RPMI7951 (cell line): ENCODE data around the gene GPRC5C. TPM values are rescaled to one million over a fixed set of nuclear protein-coding genes. Genes with fewer than 3 reads are reported as not detected.
"Not testable (repeated sequence)": the region's sequence is repeated elsewhere in the genome, so short reads cannot be mapped to it uniquely, and the experiment has no call there.

Experiments
- DNase-seq: peaks from one replicate; pipeline ENCODE4 v3.0.0-alpha.2; 2012; ENCODE audit warnings: low read depth
- total RNA-seq: library from RNA; depleted of rRNA; stranded (reverse); fragments of >200 nt; shearing (Covaris generic); gene quantifications from 2 replicates; pipeline ENCODE4 v1.2.3, GENCODE V29; 2014; rRNA removed

GPRC5C gene
- total RNA-seq: 133 and 154 TPM in 2 replicates

- peak; percentile 83 for DNase-seq
These were observed at the start of gene GPRC5C for GRCh38 chr17:74431568-74432423. TSS of gene GPRC5C (plus strand) at chr17:74432088. CDS start at chr17:74439777, 7,689 bp downstream.

DNA sequence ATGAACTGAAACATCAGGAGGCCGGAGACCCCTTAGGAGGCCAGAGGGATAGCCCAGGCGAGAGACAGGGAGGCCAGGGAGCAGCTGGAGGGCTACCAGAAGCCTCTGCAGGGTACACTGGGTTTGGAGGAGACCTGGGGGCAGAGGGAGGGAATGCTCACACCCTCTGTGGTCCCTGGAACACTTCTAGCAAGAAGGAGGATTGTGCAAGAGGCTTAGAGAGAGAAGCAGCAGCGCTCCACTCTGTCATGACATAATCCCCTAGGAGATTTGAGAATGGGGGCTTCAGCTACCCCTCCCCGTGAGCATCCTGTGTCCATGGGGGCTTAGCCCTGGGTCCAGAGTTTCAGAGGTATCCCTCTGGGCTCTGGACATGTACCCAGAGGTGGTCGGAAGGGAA lies 48.7 kb upstream of the GPRC5C start:
- no peak for DNase-seq

- DNase-seq: no peak
These were observed 46.7 kb upstream of the GPRC5C start for GRCh38 chr17:74385201-74385600.

DNA sequence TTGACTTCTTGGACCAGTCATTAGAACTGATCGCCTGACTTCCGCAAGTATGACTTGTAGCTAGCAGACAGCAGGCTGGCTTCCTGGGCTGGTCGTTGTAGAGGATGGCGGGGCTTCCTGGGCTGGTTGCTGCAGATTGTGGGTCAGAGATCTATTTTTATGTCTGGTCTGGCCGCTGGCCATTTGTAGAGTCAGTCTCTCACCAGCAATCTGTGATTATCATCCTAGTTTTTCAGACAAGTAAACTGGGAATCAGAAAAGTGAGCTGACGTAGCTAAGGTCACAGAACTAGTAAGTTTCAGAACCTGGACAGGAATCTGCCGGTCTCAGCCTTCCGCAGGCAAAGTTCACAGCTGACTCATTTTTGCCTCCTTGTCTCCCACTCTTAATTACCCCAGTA lies 45.5 kb upstream of the GPRC5C start:
- peak; percentile 86 for DNase-seq

DNA sequence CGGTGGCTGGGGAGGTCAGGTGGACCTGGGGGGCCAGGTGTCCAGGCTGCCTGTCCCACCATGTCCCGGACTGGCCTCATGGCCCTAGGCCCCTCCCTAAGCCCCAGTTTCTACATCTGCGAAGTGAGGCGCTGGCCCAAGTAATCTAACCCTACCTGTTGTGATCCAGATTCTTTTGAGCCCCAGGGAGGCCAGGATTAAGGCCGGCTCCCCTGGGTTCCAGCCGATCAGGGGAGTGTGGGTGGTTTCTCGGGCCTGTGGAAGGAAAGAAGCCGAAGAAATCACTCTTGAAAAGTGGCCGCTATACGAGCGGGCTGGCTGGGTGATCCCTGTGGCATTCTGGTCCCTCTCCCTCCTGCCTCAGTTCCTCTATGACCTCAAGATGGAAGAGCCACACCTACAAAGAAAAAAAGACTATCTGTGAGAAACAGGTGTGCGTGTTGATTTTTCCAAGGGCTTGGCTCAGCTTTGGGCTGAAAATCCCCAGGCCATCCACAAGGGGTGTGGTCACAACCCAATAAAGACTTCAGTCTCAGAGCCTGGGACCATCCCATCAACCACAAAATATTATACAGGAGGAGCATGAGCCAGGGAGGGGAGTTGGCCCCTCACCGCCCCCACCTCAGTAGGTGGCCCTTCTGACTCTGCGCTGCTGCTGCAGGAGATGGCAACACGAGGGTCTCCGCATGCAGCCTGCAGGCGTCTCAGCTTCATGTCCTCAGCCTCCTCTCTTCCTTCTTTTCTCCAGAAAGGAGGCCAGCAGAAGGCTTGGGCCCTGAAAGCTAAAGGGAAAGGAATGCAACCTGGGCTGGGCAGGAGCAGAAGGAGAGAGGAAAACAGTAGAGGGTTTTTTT lies 44.3 kb upstream of the GPRC5C start:
- no peak for DNase-seq

DNA sequence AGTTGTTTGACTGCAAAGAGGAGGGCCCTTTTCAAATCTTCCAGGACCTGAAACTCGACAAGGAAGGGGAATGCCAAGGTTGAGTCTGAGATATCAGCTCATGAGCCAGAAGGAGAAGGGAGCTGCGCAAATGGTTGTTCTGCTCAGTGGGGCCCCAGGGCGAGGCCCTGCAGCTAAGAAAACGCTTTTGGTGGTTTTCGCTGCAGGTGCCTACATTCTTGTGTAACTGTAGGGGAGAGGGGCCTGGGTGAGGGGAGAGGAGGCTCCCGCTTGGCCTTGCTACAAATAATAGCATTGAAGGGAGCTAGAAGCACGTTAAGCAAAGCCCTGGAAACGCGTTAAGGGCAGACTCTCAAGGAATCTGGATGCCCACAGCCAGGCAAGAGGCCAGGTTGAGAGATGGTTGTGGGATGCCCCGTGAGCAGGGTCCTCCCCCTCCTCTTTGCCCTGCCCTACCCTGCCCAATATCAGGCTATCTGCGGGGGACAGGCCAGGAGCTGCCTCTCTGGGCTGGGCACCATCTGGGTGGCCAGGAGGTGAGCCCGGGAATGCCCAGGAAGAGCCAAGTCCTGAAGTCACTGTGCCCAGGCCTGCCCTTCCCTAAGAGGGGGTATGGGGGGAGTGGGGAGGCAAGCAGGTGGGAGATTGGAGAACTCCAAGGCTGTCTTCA lies 42.7 kb upstream of the GPRC5C start:
- DNase-seq: no peak

GRCh38 chr17:74389937-74390679 lies 41.8 kb upstream of the GPRC5C start:
- no peak for DNase-seq

- DNase-seq: peak; percentile 32
These were observed 40.9 kb upstream of the GPRC5C start for GRCh38 chr17:74390680-74391653.

- no peak for DNase-seq
These were observed 40.1 kb upstream of the GPRC5C start for GRCh38 chr17:74391771-74392170.

GRCh38 chr17:74392848-74393247 lies 39.0 kb upstream of the GPRC5C start:
- no peak for DNase-seq

- no peak for DNase-seq
These were observed 38.4 kb upstream of the GPRC5C start for GRCh38 chr17:74393346-74393942.

GRCh38 chr17:74394275-74394950 lies 37.5 kb upstream of the GPRC5C start:
- no peak for DNase-seq

DNA sequence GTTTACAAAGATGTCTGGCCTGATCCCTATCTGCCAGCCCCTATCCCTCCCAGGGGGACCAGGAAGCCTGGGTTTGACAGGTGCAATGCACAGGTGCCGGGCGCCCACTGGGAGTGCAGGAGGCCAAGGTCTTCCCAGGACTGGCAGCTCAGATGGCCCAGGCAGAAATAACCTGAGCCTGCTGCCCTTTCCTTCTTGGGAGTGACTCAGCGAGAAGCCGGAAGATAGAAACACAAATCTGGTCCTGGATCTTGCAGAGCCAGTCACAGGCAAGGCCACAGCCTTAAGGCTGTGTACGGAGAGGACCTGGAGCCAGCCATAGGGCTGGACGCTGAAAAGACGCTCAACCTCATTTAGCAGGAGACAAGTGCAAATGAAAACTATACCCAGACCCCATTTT lies 36.9 kb upstream of the GPRC5C start:
- DNase-seq: peak; percentile 55

GRCh38 chr17:74396567-74396966 lies 35.3 kb upstream of the GPRC5C start:
- DNase-seq: no peak

DNA sequence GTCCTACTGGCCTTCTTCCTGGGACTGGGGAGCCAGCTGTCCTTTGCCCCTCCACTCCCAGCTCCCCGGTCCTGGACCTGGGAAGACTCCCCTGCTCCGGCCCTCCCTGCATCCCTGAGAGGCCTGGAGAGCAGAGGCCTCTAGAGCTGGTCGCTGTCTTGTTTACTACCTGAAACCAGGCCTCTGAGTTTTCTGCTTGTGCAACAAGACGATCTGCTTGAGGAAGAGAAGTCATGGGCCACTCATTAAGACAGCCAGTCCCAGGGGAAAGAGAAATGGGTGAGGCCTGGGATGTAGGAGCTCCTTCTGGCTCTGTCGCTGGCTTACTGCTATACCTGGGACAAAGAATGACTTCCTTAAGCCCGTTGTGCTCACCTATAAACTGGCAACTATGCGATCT lies 29.8 kb upstream of the GPRC5C start:
- DNase-seq: no peak

DNA sequence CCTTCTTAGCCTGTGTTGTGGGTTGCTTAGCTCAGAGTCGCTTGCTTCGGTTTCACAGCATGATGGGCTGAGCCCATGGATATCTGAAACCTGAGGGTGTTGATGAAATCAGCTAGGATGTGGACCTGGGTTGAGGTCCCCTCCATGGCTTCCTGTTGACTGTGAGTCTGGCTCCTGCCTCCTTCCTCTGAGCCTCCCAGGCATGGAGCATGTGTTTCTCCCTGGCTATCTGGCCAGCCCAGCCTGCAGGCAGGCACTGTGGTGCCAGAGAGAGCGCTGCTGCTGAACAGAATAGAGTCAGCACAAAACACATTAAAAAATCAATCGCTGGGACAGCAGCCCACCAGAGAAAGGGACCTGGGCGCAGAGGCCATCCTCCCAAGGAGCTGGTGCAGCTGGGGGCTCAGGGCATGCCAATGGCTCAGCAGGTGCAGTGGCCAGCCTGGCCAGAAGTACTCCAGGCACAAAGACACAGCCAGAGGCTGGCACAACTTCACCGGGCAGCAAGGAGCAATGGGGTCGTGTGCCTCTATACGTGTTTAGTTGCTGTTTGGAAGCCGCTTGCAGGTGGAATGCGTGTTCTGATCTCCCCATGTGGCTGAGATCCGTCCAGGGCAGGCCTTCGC lies 28.3 kb upstream of the GPRC5C start:
- DNase-seq: no peak

DNA sequence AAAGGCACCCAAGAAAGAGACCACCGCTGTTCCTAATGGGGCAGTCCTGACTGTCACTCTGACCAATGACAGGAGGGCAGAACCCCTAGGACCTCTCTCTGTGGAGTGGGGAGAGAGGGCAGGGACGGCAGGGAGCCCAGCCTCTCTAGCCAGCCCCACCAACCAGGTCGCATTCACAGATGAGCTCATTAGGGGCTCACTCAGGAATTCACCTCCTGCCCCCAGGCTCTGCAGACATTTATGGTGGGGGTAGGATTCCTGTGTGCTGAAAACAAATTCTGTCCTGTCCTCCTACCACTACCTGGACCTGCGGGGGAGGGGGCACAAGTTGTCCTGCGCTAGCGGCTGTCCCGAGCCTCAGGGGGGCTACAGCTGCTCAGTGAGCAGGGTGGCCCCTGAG lies 27.7 kb upstream of the GPRC5C start:
- DNase-seq: no peak

DNA sequence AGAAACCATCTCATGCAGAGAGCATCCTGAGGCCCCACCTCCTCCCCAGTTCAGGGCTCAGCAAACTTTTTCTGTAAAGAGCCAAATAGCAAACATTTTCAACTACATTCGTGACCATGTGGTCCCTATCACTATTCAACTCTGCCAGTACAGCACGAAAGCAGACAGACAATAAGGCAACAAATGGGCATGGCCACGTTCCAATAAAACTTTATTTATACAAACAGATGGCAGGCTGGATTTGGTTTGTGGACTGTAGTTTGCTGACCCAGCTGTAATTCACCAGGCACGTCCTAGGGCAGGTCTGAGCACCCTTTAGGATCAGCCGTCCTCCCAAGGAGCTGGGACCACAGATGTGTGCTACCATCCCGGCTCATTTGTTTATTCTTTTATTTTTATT lies 27.1 kb upstream of the GPRC5C start:
- DNase-seq: no peak

DNA sequence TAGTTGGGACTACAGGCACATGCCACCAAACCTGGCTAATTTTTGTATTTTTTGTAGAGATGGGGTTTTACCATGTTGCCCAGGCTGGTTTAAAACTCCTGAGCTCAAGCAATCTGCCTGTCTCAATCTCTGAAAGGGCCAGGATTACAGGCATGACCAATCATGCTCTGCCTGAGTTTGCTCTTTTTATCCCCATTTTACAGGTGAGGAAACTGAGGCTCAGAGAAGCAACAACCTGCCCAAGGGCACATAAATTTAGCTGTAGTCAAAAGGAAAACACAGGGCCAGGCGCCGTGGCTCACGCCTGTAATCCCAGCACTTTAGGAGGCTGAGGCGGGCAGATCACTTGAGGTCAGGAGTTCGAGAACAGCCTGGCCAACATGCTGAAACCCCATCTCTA lies 26.6 kb upstream of the GPRC5C start:
- not testable (repeated sequence) for DNase-seq
